ENCODE measurements around the gene SEC14L2.
"Not testable (repeated sequence)": the region's sequence is repeated elsewhere in the genome, so short reads cannot be mapped to it uniquely, and the experiment has no call there.

The SEC14L2 gene

GRCh38 chr22:30375312-30375849 lies 21.4 kb upstream of the SEC14L2 start:
- DNase-seq (ENCODE audit: low read depth), result no peak

DNA sequence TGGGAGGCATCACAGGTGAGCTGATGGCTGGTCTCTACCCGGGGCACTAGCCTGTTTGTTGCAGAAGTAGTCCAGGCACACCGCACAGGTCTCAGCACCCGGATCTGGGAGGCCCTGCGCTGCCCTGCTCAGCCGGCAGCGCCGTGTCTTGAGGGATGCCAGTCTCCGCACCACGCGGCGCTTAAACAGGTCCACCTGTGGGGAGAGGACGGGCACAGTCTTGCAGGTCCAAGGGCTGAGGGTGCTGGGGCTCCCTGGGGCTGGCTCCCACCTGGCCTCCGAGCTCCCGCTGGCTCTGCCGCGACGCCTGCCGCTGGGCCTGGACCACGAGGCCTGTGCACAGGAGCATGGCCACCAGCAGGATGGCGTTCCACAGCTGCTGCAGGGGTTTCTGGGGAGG lies 16.8 kb upstream of the SEC14L2 start:
- no peak for DNase-seq (ENCODE audit: low read depth)

- no peak for DNase-seq (ENCODE audit: low read depth)
These were observed 15.6 kb upstream of the SEC14L2 start for GRCh38 chr22:30381264-30381663.

DNA sequence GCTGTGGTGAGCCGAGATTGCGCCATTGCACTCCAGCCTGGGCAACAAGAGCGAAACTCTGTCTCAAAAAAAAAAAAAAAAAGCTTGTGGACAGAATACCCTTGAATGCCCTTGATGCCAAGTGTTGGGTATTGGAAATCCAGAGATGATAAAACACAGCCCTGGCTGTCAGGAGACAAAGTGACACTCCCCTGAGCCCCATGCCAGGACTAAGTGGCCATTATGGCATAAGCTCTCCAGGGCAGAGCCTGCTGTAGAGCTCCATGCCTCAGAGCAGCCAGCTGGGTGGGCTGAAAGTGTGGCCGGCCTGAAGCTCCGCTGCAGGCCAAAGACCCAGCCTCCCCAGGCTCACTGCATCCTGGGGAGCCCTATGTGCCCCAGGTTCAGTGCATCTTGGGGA lies 14.5 kb upstream of the SEC14L2 start:
- DNase-seq (ENCODE audit: low read depth), result no peak

GRCh38 chr22:30383061-30383460 lies 13.8 kb upstream of the SEC14L2 start:
- no peak for DNase-seq (ENCODE audit: low read depth)

DNA sequence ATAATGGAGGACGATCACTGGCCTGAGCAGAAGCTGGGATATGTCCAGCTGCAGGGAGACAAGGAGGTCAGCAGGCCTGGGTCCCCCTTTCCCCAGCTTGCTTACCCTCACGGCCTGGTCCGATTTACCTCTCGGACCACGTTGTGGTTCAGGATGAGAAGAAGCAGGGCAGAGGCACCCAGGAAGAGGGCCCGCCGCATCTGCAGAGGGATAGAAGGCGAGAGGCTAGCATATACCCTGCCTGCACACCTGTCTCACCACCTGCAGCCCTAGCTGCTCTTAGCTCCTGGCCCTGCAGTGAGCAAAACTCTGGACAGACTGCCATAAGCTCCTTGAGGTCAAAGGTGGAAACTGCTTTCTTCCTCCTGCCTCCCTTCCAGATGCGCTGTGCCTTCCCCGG lies 10.9 kb upstream of the SEC14L2 start:
- DNase-seq (ENCODE audit: low read depth), result no peak

DNA sequence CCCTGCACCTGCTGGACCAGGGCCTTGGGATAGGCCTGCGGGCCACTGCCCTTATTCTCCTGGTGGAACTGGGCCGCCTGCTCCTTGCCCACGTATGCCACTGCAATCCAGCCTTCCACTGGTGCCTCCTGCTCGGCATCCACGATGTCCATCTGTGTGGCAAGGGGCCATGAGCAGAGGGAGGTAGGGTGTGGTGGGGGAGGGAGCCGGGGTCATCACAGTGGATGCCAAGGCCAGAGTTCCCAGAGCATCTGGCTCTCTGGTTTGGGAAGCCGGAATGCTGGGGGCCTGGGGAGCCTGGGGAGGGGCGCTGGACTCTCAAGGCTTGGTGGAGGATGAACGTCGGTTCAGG lies 10.2 kb upstream of the SEC14L2 start:
- no peak for DNase-seq (ENCODE audit: low read depth)

DNA sequence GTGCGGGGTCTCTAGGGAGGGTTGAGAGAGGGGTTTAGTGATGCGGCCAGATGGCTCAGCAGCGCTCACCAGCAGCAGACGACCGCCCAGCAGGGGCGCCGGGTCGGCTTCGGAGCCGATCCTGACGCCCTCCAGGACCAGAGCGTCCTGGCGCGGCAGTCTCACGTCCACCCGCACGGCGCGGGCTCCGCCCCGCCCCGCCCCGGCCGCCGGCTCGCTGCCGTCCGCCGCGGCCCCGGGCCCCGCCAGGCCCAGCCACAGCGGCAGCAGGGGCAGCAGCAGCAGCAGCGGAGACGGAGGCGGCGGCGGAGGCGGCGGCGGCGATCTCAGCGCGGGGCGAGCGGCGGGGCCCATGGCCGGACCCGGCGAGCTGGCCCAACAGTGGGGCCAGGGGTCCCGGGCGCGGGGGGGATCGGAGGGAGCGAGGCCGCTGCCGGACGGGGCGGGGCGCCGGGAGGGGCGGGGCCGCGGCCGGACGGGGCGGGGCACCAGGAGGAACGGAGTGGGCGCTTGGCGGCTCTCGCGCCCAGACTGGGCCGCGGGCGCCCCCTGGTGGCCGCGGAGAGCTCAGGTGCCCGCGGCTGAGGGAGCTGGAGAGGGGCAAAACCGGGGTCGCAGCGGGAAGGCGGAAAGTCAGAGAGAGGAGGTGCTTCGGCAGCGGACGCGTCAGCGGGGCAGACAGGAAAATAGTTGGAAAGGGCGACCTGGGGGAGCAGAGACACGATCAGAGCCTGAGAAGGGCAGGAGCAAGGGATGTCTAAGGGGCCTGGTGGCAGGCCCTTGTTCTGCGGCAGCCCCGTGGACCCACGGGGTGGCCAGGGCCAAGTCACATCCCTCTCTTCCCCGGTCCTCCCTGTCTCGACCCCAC lies 9.6 kb upstream of the SEC14L2 start, which contains the start of gene RNF215:
Gene RNF215 (minus strand): TSS at position 452 of the 868 bp plus-strand sequence. CDS start 98 bp downstream, at position 354.
- no peak for DNase-seq (ENCODE audit: low read depth)

DNA sequence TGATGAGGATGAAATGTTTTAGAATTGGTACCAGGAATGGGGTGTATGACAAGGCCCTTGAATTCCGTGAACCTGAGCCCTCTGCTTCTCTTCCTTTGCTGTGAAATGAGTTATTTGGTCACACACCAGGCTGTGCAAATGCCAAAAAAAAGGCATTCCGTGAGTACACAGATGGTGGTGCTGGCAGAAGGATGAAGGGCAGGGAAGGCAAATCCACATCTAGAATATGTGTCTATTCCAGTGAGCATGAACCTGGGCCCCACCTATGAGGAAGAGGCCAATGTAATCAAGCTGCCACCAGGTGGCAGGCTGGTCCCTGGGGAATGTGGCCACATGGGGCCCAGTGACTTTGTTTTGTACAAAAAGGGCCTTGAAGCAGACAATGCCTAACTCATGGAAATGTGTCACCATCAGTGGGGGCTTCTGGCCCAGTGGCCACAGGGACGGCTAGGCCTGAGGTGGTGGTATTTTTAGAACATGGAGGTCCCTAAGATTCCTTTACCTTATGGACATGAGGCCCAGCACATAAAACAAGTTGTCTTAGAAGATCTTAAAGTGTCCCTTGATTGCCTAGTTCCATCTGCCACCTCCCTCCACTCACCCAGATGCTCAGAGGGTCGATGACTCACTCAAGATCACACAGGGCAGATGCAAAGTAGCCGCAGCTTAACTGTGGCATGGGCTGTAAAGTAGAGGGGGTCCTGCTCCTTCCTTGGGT lies 5.7 kb upstream of the SEC14L2 start:
- DNase-seq (ENCODE audit: low read depth), result no peak

GRCh38 chr22:30392661-30393321 lies 4.0 kb upstream of the SEC14L2 start:
- no peak for DNase-seq (ENCODE audit: low read depth)

DNA sequence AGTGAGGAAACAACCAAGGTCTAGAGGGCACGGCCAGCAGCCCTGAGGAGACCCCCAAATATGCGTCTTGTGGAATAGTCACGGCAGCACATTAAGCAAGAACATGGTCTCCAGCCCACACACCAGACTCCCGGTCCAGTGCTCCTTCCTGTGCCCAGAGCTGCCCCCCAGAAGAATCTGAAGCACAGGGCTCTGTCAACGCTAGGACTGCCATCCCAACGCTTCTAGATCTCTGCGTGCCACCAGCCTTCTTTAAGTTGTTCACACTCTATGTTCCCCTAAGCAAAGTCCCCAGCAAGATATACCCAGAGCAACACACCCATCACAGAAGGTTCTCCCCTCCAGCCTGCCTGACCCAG lies 3.5 kb upstream of the SEC14L2 start:
- DNase-seq (ENCODE audit: low read depth), result no peak

DNA sequence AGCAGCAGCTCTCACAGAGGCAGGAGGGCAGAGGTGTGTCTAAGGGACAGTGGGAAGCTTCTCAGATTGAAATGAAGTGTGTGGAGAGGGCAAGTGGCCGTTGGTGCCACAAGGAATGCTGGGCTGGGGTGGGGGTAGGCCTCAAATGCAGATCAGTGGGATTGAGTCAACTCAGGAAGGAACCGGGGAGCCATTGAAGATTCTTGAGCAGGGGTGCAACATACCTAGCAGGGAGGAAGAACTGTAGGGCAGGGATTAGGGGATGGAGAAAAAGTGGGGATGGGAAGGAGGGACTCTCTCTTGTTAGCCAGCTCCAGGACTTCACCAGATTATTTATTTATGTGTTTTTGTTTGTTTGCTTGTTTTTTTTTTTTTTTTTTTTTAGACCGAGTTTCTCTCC lies 2.9 kb upstream of the SEC14L2 start:
- DNase-seq (ENCODE audit: low read depth), result no peak

GRCh38 chr22:30397656-30398635 lies 1.1 kb downstream of the SEC14L2 start:
- no peak for DNase-seq (ENCODE audit: low read depth)

DNA sequence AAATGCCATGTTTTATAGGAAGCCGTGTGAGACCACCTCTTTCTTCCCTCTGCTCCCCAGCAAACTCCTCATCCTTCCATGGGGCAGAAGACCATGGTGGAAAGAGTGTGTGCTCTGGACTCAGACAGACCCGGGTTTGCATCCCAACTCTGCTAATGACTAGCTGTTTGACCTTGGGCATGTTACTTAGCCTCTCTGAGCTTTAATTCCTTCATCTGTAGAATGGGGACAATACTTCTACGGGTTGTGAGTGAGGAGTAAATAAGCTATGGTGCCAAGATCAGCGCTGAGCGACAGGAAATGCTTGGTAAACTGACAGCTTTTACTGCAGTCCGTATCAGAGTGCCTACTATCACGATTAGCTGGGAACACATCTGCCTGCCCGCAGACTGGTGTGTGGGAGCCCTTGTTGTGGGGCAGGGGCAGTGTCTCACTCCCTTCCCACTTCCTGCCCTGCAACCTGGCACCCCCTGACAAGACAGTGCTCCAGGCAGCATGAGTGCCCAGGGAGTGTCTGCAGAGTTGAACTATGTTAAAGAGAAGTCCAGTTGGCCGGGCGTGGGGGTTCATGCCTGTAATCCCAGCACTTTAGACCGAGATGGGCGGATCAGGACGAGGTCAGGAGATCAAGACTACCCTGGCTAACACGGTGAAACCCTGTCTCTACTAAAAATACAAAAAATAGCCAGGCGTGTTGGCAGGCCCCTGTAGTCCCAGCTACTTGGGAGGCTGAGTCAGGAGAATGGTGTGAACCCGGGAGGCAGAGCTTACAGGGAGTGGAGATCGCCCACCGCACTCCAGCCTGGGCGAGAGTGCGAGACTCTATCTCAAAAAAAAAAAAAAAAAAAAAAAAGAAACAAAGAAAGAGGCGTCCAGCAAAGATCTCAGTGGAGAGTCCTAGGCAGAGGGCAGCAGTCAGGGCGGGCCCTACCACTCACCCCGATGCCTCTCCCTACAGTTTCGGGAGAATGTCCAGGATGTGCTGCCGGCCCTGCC lies 2.2 kb downstream of the SEC14L2 start:
- DNase-seq (ENCODE audit: low read depth), result no peak

GRCh38 chr22:30399718-30400117 lies 2.9 kb downstream of the SEC14L2 start:
- DNase-seq (ENCODE audit: low read depth), result no peak

GRCh38 chr22:30400159-30400558 lies 3.3 kb downstream of the SEC14L2 start:
- no peak for DNase-seq (ENCODE audit: low read depth)

GRCh38 chr22:30401024-30401423 lies 4.2 kb downstream of the SEC14L2 start:
- not testable (repeated sequence) for DNase-seq (ENCODE audit: low read depth)

DNA sequence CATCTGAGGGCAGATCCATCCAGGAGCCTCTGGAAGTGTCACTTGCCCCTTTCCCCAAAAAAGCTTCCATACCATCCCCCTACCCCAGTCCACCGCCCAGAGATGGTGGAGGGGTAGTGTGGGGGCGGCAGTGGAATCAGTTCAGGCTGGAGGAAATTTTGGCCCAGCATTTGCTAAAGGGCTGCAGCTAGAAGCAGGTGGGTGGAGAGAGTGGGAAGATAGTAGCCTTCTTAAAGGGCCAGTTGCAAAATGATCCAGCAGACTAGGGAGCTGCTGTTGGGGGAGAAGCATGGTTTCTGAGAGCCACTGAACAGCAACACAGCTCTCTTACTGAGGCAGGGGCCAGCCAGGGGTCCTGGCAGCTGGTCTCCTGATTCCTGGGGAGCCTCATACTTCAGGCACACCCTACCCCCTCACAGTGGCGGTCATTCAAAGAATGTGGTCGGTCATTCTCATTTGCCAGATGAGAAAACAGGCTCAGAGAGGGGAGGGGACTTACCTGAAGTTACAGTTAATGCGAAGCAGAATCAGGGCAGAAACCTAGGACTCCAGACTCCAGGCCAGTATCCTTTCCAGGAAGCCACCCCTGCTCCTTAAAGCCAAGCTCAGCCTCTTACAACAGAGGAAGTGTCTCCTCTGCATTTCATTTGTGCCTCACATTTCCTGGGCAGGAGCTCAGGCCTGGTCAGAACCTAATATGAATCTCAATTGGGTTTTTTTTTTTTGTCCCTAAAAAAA lies 5.4 kb downstream of the SEC14L2 start:
- no peak for DNase-seq (ENCODE audit: low read depth)

- not testable (repeated sequence) for DNase-seq (ENCODE audit: low read depth)
These were observed 5.9 kb downstream of the SEC14L2 start for GRCh38 chr22:30402766-30403104.

- no peak for DNase-seq (ENCODE audit: low read depth)
These were observed 7.5 kb downstream of the SEC14L2 start for GRCh38 chr22:30404307-30404706.
